Activated CD4-positive, alpha-beta memory T cell treated with anti-CD3 and anti-CD28 coated beads, Interleukin-2, amount 10 ng/mL, durations not matched to agents 7 days and 5 days (primary cell): ENCODE data around the gene LTN1. TPM values are rescaled to one million over a fixed set of nuclear protein-coding genes. Genes with fewer than 3 reads are reported as not detected.
A peak's percentile ranks its signal among the peaks of the same experiment; 100 is the strongest.

ENCODE experiments used
- CTCF ChIA-PET: fragments of 350-600 bp; sonication (Branson Sonifier 250); formaldehyde crosslinking; loops from one replicate; lab custom pipeline; 2021; ENCODE audit warnings: antibody characterized with exemption, inconsistent platforms; lab: Charles Lee
- POLR2A ChIA-PET: fragments of 350-600 bp; sonication (Branson Sonifier 250); formaldehyde crosslinking; loops from one replicate; lab custom pipeline; 2021; ENCODE audit warnings: antibody characterized with exemption; lab: Charles Lee
- DNase-seq: peaks from one replicate; pipeline ENCODE4 v3.0.0-alpha.2; 2020
- H3K27ac Mint-ChIP-seq: one replicate; pipeline ENCODE4 v1.8.0; 2021; ENCODE audit warnings: mild to moderate bottlenecking, mixed read lengths
- H3K27me3 Mint-ChIP-seq: one replicate; pipeline ENCODE4 v1.8.0; 2021; ENCODE audit warnings: mixed read lengths
- H3K36me3 Mint-ChIP-seq: one replicate; pipeline ENCODE4 v1.8.0; 2021; ENCODE audit warnings: low read depth, mixed read lengths
- H3K4me1 Mint-ChIP-seq: one replicate; pipeline ENCODE4 v1.8.0; 2021; ENCODE audit warnings: mixed read lengths
- H3K4me3 Mint-ChIP-seq: one replicate; pipeline ENCODE4 v1.8.0; 2021; ENCODE audit warnings: mild to moderate bottlenecking, mixed read lengths
- H3K9me3 Mint-ChIP-seq: one replicate; pipeline ENCODE4 v1.8.0; 2021; ENCODE audit warnings: mixed read lengths
- total RNA-seq, 2 experiments: library from RNA; stranded (reverse); gene quantifications; one replicate each; pipeline ENCODE4 v1.2.3, GENCODE V29; 2021

Gene LTN1
- total RNA-seq, 2 experiments from 2014 or later: 25.8 to 26.5 TPM

DNA sequence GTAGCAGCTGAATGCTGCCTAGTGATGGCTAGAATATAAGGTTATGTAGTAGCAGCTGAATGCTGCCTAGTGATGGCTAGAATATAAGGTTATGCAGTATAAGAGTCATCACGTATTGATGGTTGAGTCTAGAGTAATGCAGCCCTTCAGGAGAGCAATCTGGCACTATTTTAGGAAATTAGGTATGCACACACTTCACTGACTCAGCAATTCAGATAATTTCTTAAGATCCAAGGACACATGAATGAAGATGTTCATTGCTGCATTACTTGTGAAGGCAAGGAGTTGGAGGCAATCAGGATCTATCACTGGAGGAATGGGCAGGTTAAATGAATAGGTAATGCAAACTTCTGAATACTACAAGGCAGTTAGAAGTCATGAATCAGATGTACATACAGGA is 13.6 kb downstream of the LTN1 start:
- Mint-ChIP-seq H3K36me3 (peaks cover 50% of the 10 kb centered on the region), H3K27ac (no peak overlapping the region), H3K4me1 (peaks cover 5% of the 10 kb centered on the region), H3K9me3 (no peaks in the 10 kb centered on the region), H3K27me3 (no peaks in the 10 kb centered on the region), H3K4me3 (no peak overlapping the region)
- ChIA-PET CTCF (no interaction called here), POLR2A (interaction anchor here (0.7 to 1.0 kb wide), 2 partner anchors 14 to 45 kb away, joined by 3 to 4 read pairs; partner anchors contain the start of genes LTN1 and USP16)
- DNase-seq: no peak

DNA sequence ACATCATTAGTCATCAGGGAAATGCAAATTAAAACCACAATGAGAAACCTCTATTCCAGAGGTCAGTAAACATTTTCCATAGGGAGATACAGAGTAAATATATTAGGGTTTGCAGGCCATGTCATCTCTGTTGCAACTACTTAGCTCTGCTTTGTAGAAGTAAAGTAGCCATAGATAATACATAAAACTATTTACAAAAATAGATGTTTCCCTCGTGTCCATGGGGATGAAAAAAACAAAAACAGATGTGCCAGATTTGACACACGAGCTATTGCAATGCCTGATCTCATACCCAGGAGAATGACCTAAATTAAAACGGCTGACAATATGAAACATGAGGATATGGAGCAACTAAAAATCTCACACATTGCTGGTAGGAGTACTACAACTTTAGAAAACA is 17.3 kb downstream of the LTN1 start:
- Mint-ChIP-seq H3K36me3 (peaks cover 46% of the 10 kb centered on the region), H3K9me3 (no peaks in the 10 kb centered on the region), H3K4me3 (no peak overlapping the region), H3K27me3 (no peaks in the 10 kb centered on the region), H3K27ac (no peak overlapping the region), H3K4me1 (peaks cover 2% of the 10 kb centered on the region)
- POLR2A ChIA-PET: interaction anchor here (0.7 to 1.8 kb wide), 2 partner anchors 27 to 75 kb away, joined by 3 to 7 read pairs; no protein-coding TSS in a partner anchor
- CTCF ChIA-PET: interaction anchor here (0.6 kb wide), 1 partner anchor 156 kb away, joined by 3 read pairs; no protein-coding TSS in a partner anchor
- DNase-seq: no peak

GRCh38 chr21:28974531-28975227 is 18.0 kb downstream of the LTN1 start:
- ChIA-PET CTCF (interaction anchor here (0.6 to 0.9 kb wide), 2 partner anchors 28 to 156 kb away, joined by 3 to 4 read pairs; no protein-coding TSS in a partner anchor), POLR2A (interaction anchor here (0.7 to 1.8 kb wide), 3 partner anchors 18 to 74 kb away, joined by 3 to 7 read pairs (median 6); partner anchors contain the start of gene LTN1)
- Mint-ChIP-seq H3K36me3 (peaks cover 41% of the 10 kb centered on the region), H3K9me3 (no peaks in the 10 kb centered on the region), H3K27me3 (no peaks in the 10 kb centered on the region), H3K4me3 (no peak overlapping the region), H3K4me1 (peaks cover 2% of the 10 kb centered on the region), H3K27ac (no peak overlapping the region)
- no peak for DNase-seq

- ChIA-PET CTCF (no interaction called here), POLR2A (interaction anchor here (1.0 kb wide), 1 partner anchor 52 kb away, joined by 3 read pairs; the partner anchor contains the start of gene USP16)
- H3K4me3 Mint-ChIP-seq: no peak overlapping the region
- no peak overlapping the region for H3K27ac Mint-ChIP-seq
- H3K27me3 Mint-ChIP-seq: no peaks in the 10 kb centered on the region
- no peaks in the 10 kb centered on the region for H3K9me3 Mint-ChIP-seq
- H3K4me1 Mint-ChIP-seq: peaks cover 2% of the 10 kb centered on the region
- DNase-seq: no peak
- peaks cover 43% of the 10 kb centered on the region for H3K36me3 Mint-ChIP-seq
Observed at GRCh38 chr21:28972398-28972797, 20.3 kb downstream of the LTN1 start.

DNA sequence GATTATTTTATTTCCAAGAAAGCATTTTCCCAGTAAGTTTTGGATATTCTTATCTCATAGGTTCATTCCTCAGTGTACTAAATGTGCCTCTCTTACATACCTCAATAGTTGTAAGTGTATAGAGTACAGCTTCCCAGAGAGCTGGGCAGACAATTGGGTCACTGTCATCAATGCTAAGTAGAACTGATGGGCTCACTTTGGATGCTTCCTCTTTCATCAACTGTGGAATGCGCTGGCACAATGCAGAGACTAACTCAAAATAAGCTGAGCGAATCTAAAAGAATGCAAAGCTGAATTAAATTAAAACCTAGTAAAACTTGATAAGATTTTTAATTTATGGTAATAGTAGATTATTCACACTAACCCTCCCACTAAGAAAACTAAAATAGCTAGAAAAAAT is 21.5 kb downstream of the LTN1 start:
- H3K4me3 Mint-ChIP-seq: no peak overlapping the region
- DNase-seq: no peak
- H3K36me3 Mint-ChIP-seq: peaks cover 55% of the 10 kb centered on the region
- H3K27ac Mint-ChIP-seq: no peak overlapping the region
- POLR2A ChIA-PET: interaction anchor here (1.2 kb wide), 1 partner anchor 21 kb away, joined by 3 read pairs; the partner anchor contains the start of gene LTN1
- H3K9me3 Mint-ChIP-seq: no peaks in the 10 kb centered on the region
- peaks cover 2% of the 10 kb centered on the region for H3K4me1 Mint-ChIP-seq
- no peaks in the 10 kb centered on the region for H3K27me3 Mint-ChIP-seq
- CTCF ChIA-PET: no interaction called here

DNA sequence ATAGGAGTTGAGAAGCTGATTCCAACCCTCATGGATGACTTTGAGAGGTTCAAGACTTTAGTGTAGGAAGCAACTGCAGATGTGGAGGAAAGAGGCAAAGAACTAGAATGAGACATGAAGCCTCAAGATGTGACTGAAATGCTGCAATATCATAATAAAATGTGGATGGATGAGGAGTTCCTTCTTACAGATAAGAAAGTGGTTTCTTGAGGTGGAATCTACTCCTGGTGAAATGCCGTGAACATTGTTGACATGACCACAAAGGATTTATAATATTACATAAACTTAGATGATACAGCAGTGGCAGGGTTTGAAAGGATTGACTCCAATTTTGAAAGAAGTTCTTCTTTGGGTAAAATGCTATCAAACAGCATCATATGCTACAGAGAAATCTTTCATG is 28.8 kb downstream of the LTN1 start:
- CTCF ChIA-PET: no interaction called here
- Mint-ChIP-seq H3K4me1 (no peaks in the 10 kb centered on the region), H3K9me3 (no peaks in the 10 kb centered on the region), H3K27me3 (no peaks in the 10 kb centered on the region), H3K27ac (no peak overlapping the region), H3K36me3 (peaks cover 58% of the 10 kb centered on the region), H3K4me3 (no peak overlapping the region)
- POLR2A ChIA-PET: interaction anchor here (1.1 kb wide), 1 partner anchor 61 kb away, joined by 3 read pairs; no protein-coding TSS in a partner anchor
- no peak for DNase-seq

DNA sequence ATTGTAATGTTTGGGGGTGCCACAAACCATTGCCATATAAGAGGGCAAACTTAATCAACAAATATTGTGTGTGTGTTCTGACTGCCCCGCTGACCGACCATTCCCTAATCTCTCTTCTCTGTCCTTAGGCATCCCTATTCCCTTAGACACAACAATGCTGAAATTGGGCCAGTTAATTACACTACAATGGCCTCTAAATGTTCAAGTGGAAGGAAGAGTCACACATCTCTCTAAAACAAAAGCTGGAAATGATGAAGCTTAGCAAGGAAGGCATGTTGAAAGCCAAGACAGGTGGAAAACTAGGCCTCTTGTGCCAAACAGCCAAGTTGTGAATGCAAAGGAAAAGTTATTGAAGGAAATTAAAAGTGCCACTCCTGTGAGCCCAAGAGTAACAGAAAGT is 30.2 kb downstream of the LTN1 start:
- no peak for DNase-seq

DNA sequence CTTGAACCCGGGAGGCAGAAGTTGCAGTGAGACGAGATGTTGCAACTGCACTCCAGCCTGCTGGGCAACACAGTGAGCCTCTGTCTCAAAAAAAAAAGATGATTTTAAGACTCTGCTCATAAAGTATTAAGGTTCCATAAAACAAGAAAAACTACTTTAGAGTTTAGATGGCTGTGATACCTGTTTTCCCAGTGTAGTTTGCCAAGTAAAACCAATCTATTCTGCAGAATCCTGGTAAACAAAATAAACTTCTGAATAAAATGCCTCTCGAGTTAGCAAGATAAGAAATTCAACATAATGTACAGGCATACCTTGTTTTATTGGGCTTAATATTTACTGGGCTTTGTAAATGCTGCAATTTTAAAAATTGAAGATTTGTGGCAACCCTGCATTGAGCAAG is 30.8 kb downstream of the LTN1 start:
- no peak overlapping the region for H3K27ac Mint-ChIP-seq
- no peak overlapping the region for H3K4me3 Mint-ChIP-seq
- no peaks in the 10 kb centered on the region for H3K9me3 Mint-ChIP-seq
- peaks cover 55% of the 10 kb centered on the region for H3K36me3 Mint-ChIP-seq
- H3K27me3 Mint-ChIP-seq: no peaks in the 10 kb centered on the region
- ChIA-PET CTCF (no interaction called here), POLR2A (interaction anchor here (0.8 kb wide), 1 partner anchor 9 kb away, joined by 3 read pairs; no protein-coding TSS in a partner anchor)
- peaks cover 2% of the 10 kb centered on the region for H3K4me1 Mint-ChIP-seq
- no peak for DNase-seq

More for the DNA sequence above, 30.2 kb downstream of the LTN1 start:
- peaks cover 61% of the 10 kb centered on the region for H3K36me3 Mint-ChIP-seq
- no peaks in the 10 kb centered on the region for H3K27me3 Mint-ChIP-seq
- no peaks in the 10 kb centered on the region for H3K9me3 Mint-ChIP-seq
- no peak overlapping the region for H3K27ac Mint-ChIP-seq
- peaks cover 2% of the 10 kb centered on the region for H3K4me1 Mint-ChIP-seq
- POLR2A ChIA-PET: interaction anchor here (0.7 kb wide), 1 partner anchor 10 kb away, joined by 3 read pairs; no protein-coding TSS in a partner anchor
- no peak overlapping the region for H3K4me3 Mint-ChIP-seq
- CTCF ChIA-PET: no interaction called here

DNA sequence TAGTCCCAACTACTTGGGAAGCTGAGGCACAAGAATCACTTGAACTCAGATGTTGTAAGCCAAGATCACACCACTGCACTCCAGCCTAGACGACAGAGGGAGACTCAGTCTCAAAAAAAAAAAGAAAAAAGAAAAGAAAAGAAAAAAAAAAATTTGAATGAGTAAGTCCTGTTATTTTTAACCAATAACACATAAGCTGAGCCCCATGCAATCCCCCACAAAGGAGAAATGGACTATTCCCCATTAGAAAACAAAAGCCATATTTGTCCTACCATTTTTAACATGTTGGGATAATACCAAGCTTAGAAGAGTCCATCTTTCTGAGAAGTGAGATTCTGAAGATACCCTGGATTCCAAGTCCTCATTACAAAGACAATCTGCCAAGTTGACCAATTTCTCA is 32.4 kb downstream of the LTN1 start:
- CTCF ChIA-PET: no interaction called here
- no peak overlapping the region for H3K27ac Mint-ChIP-seq
- H3K27me3 Mint-ChIP-seq: no peaks in the 10 kb centered on the region
- peaks cover 2% of the 10 kb centered on the region for H3K4me1 Mint-ChIP-seq
- peaks cover 52% of the 10 kb centered on the region for H3K36me3 Mint-ChIP-seq
- no peak for DNase-seq
- H3K9me3 Mint-ChIP-seq: no peaks in the 10 kb centered on the region
- H3K4me3 Mint-ChIP-seq: no peak overlapping the region
- POLR2A ChIA-PET: interaction anchor here (0.7 to 1.9 kb wide), 2 partner anchors 9 to 32 kb away, joined by 3 to 5 read pairs; partner anchors contain the start of gene LTN1

- H3K36me3 Mint-ChIP-seq: peaks cover 58% of the 10 kb centered on the region
- POLR2A ChIA-PET: interaction anchor here (0.7 to 1.9 kb wide), 3 partner anchors 10 to 33 kb away, joined by 3 to 5 read pairs (median 3); partner anchors contain the start of gene LTN1
Observed at GRCh38 chr21:28959367-28960099, 33.1 kb downstream of the LTN1 start.

DNA sequence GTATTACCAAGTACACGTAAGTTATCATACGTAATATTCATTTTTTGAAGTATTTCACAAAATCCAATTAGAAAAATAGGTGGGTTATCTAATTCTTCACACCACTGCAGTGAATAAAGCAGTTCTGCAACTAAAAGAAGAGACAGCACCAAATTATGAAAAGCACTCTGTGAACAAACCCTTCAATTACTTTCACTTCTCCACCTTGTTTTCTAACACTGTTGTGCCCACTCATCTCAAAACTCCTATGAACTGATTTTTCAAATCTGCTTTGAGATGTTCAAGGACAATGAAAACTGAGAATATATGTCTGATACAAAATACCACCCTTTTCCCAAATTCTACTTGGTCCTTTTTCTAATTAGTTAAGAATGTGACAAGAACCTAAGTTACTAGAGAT is 39.4 kb downstream of the LTN1 start:
- CTCF ChIA-PET: no interaction called here
- H3K27me3 Mint-ChIP-seq: no peaks in the 10 kb centered on the region
- POLR2A ChIA-PET: interaction anchor here (0.7 to 1.8 kb wide), 3 partner anchors 8 to 71 kb away, joined by 3 to 5 read pairs (median 3); partner anchors contain the start of gene USP16
- no peak overlapping the region for H3K27ac Mint-ChIP-seq
- no peak overlapping the region for H3K4me3 Mint-ChIP-seq
- peaks cover 24% of the 10 kb centered on the region for H3K4me1 Mint-ChIP-seq
- peaks cover 55% of the 10 kb centered on the region for H3K36me3 Mint-ChIP-seq
- H3K9me3 Mint-ChIP-seq: no peaks in the 10 kb centered on the region
- DNase-seq: no peak

More at GRCh38 chr21:28959367-28960099, 33.1 kb downstream of the LTN1 start:
- H3K27ac Mint-ChIP-seq: no peak overlapping the region
- no peak overlapping the region for H3K4me3 Mint-ChIP-seq
- H3K4me1 Mint-ChIP-seq: peaks cover 5% of the 10 kb centered on the region
- H3K27me3 Mint-ChIP-seq: no peaks in the 10 kb centered on the region
- no peaks in the 10 kb centered on the region for H3K9me3 Mint-ChIP-seq
- no peak for DNase-seq
- CTCF ChIA-PET: interaction anchor here (0.6 kb wide), 1 partner anchor 11 kb away, joined by 3 read pairs; no protein-coding TSS in a partner anchor

DNA sequence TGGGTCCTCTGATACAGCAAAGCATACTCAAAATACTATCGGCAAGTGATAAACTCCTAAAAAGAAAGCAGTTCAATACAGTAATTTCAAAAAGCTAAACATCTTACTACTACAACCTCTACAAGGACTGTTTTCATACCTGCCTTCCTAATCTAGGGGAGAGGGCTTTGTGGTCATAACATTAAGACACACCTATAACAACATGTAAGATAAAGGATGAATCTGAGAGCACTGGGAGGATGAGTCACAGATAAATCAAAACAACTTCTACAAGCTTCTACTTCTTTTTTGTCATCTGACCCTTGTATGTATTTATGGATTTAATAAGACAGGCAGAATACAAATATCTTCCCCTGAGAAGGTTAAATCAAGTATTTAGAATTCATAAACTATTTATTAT is 40.0 kb downstream of the LTN1 start:
- H3K4me1 Mint-ChIP-seq: peaks cover 24% of the 10 kb centered on the region
- no peaks in the 10 kb centered on the region for H3K9me3 Mint-ChIP-seq
- peaks cover 51% of the 10 kb centered on the region for H3K36me3 Mint-ChIP-seq
- H3K27ac Mint-ChIP-seq: peak overlapping the region; percentile 0
- no peaks in the 10 kb centered on the region for H3K27me3 Mint-ChIP-seq
- no peak for DNase-seq
- H3K4me3 Mint-ChIP-seq: no peak overlapping the region
- POLR2A ChIA-PET: interaction anchor here (0.9 to 1.8 kb wide), 3 partner anchors 9 to 72 kb away, joined by 3 to 5 read pairs (median 3); partner anchors contain the start of gene USP16
- CTCF ChIA-PET: no interaction called here
